Activated T-cell treated with anti-CD3 and anti-CD28 coated beads for 48 hours (primary cell): Measurements from ENCODE around the gene VWA1.
A peak's percentile ranks its signal among the peaks of the same experiment; 100 is the strongest.
"Not testable (repeated sequence)": the region's sequence is repeated elsewhere in the genome, so short reads cannot be mapped to it uniquely, and the experiment has no call there.

Experiments
- DNase-seq: peaks from one replicate; pipeline ENCODE4 v3.0.0-alpha.2; 2020; ENCODE audit warnings: low read depth

Gene VWA1

GRCh38 chr1:1422465-1423244 lies 12.8 kb upstream of the VWA1 start:
- no peak for DNase-seq

DNA sequence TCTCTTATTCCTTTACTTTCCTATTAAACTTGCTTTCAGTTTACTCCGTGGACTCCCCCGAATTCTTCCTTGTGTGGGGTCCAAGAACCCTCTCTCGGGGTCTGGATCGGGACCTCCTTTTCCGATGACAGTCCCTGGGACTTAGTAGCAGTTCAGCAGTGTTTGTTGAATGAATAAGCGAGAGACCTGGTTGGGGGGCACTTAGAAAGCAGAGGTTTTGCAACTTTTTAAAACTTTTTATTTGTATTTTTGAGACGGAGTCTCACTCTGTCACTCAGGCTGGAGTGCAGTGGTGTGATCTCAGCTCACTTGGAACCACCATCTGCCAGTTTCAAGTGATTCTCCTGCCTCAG lies 12.3 kb upstream of the VWA1 start:
- no peak for DNase-seq

- no peak for DNase-seq
Observed at GRCh38 chr1:1424707-1425106, 10.8 kb upstream of the VWA1 start.

- no peak for DNase-seq
Observed at GRCh38 chr1:1425426-1425752, 10.1 kb upstream of the VWA1 start.

GRCh38 chr1:1425753-1426495 lies 9.6 kb upstream of the VWA1 start:
- no peak for DNase-seq

DNA sequence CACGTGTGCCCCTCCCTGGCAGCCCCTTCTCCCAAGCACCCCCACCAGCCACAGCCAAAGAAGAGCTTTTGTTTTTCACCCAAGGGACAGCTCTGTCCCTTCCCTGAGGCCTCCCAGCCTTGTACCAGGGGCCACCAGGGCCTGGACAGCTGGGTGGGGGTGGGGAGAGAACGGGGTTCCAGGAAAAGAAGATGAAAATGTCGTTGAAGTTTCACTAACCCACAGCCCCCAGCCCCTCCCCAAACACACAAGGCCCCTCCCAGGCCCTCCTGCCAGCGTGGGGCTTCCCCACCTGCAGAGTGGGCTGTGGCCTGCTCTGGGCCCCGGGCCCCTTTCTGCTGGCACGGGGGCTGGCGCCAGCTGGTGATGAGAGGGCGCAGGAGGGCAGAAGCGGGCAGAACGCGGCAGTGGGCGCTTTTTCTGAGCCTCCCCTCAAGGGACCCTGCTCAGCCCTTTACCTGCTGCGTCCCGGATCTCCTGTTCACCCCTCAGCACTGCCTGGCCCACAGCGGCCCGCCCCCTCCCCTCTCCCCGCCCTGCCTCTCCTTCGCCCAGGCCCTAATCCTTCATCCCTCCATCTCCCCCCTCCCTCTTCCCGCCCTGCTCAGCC lies 8.9 kb upstream of the VWA1 start:
- DNase-seq: no peak

DNA sequence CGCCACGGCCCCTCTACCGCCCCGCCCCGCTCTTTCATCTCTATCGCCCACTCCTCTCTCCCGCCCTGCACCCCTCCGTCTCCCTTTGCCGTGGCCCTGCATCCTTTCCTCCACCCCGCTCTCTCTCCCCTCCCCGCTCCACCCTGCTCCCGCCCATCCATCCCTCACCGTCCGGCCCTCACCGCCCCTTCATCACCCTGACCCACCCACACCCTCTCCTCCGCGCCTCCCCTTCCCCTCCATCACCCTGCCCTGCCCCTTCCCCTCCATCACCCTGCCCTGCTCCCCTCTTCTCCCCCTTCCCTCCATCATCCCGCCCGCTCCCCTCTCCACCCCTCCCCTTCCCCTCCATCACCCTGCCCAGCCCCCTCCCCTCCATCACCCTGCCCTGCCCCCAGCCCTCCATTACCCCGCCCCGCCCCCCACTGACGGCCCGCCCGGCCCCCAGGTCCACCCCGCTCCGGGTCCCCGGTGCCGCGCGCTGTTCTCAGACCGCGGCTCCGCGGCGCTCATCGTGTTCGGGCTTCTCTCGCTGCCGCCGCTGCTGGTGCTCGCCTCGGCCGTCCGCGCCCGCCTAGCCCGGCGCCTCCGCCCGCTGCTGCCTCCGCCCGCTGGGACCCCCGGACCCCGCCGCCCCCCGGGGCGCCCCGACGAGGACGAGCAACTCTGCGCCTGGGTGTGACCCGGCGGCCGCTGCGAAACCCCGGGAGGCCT lies 8.2 kb upstream of the VWA1 start:
- DNase-seq: no peak

- DNase-seq: no peak
Observed at GRCh38 chr1:1427820-1428148, 7.7 kb upstream of the VWA1 start.

DNA sequence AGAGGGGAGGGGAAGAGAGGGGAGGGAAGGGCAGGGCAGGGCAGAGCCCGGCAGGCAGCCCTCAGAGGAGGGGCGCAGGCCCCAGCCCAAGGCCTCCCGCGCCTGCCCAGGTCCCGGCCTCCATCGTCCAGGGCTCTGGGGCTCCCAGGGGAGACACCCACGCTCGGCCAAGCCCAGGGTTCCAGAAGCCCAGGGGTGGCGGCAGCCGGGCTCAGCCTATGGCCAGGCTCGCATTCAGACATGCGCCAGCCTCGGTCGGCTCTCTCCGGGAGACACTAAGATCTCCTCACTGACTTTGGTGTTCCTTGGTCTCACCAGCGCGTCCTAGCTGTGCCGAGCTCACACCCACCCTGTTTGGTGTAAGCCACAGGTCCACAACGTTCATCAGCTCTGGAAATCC lies 7.3 kb upstream of the VWA1 start:
- no peak for DNase-seq

- not testable (repeated sequence) for DNase-seq
Observed at GRCh38 chr1:1428967-1429366, 6.5 kb upstream of the VWA1 start.

- no peak for DNase-seq
Observed at GRCh38 chr1:1429671-1430073, 5.8 kb upstream of the VWA1 start.

DNA sequence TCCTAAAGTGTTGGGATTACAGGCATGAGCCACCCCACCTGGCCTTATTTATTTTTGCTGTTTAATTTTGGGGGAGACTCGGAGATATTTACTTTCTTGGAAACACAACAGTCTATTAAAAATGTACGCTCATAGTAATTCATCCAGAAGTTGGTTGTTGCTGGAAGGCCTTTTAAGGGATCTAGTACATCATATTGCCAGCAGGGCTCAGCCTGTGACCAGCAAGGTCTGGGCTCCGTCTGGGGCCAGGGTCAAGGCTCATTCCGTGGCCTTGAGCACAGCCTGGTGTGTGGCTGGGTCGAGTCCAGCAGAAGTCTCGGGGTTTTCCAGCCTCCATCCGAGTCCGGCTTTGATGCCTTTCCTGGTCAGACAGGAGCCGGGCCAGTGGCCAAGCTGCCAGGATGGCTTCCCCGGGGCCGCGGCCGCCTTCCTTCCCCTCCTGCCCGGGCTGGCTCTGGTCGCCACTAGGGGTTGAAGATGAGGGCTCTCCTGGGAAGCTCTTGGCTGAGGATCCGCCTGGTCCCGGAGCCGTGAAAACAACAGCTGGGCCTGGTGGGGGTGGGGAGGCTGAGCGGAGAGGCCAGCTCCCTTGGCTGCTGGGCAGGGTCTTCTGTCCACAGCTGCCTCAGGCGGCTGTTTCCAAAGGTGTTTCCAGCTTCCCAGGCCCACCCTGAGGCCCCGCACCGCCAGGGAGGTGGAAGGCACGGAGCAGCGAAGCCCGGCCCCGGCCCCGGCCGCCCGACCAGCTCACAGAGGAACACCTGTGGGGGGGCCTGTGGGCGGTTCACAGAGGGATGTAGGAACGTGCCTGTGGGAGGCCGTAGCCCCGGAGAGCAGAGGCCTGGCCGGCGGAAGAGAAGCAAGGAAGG lies 5.1 kb upstream of the VWA1 start:
- DNase-seq: no peak

- no peak for DNase-seq
Observed at GRCh38 chr1:1430992-1431844, 4.3 kb upstream of the VWA1 start.

GRCh38 chr1:1431845-1432273 lies 3.6 kb upstream of the VWA1 start:
- DNase-seq: no peak

DNA sequence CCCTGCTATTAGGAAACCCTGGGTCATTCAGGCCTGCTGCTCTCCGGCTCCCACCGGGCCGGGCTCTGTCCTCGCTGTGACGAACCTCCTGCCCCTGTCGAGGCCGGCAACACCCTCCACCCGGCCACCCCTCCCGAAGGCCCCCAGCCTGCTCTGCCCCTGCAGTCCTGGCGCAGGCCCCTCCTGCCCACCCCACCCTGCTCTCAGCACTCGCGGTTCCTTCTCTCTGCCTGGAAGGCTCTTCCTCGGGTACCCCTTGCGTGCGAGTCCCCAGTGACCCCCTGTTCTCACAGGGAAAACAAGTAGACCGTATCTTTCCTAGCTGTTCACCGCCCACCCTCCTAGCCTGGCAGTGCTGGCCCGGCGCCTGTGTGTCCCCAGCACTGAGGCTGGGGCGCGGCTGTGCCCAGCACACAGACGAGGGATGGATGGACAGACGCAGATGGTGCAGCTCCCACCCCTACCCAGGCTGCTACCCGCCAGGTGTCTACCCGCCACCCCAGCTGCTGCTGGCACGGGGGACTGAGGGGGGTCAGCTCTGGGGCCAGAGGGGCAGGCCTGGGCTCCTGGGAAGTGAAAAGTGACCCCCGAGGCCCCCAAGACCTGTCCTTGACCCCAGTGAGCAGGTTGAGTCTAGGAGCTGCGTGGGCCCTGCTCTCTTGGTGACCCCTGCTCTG lies 3.1 kb upstream of the VWA1 start:
- no peak for DNase-seq

GRCh38 chr1:1432951-1433803 lies 2.3 kb upstream of the VWA1 start:
- DNase-seq: no peak

DNA sequence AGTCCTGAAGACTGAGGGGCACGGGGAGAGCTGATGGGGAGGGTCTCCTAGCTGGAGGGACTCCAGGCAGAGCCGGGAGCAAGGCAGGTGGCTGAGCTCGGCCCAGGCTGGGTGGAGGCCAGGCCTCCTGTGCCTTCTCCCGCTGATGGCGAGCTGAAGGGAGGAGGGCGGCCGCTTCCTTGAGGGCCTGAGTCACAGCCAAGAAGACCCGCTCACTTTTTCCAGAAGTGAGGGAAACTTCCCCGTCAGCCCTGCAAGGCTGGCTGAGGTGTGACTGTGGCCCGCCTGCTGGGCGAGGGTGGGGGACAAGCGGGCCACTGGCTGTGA lies 1.7 kb upstream of the VWA1 start:
- peak; percentile 64 for DNase-seq

DNA sequence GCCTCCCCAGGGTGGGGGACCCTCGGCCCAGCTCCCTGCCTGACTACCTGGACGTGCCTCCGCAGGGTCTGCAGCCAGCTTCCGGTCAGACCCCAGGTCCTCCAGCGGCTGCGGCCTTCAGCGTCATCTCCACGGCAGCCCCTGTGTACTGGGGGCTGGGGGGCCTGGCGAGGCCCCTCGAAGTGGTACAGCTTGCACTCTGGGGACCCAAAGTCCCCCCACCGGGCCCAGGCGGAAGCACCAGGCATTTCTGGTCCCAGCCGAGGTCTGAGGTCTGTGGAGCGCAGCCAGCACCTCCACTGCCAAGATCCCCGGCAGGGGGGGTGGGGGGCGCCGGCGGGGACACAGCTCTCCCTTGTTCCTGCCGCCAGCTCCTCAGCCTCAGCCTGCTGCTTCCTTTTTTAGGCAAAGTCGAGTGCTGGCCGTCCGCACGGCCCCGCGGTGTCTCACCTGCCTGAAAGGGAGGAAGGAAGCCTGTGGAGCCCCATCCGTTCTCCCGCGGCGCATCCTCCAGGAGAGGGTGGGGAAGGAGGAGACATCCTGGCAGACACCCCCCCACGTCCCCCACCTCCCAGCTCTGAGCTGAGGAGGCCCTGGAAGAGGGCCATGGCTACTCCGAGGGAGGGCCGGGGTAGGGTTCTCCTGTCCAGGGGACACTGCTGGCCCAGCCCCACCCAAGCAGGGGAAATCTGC lies 1.2 kb upstream of the VWA1 start:
- no peak for DNase-seq

DNA sequence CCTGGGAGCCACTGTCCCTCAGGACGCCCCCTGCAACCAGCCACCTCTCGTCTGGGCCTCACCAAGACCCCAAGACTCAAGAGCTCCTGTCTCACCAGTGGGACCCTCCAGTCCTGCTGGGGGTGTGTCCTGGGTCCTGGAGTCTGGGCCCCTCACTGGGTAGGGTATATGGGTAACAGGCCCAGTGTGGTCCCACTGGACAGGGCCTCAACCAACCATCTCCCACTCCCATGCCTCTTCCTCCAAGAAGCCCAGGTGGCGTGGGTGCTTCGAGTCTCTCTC lies 725 bp upstream of the VWA1 start:
- no peak for DNase-seq
